HG03565 (cell line): Measurements from ENCODE around the gene CDHR1.

Experiments used
- ATAC-seq: cut with Tn5 transposase; IDR thresholded peaks from one replicate; pipeline ENCODE4 v1.9.1; 2021; ENCODE audit warnings: mild to moderate bottlenecking, moderate library complexity; ENCODE audit not compliant: unreplicated experiment

The CDHR1 gene

DNA sequence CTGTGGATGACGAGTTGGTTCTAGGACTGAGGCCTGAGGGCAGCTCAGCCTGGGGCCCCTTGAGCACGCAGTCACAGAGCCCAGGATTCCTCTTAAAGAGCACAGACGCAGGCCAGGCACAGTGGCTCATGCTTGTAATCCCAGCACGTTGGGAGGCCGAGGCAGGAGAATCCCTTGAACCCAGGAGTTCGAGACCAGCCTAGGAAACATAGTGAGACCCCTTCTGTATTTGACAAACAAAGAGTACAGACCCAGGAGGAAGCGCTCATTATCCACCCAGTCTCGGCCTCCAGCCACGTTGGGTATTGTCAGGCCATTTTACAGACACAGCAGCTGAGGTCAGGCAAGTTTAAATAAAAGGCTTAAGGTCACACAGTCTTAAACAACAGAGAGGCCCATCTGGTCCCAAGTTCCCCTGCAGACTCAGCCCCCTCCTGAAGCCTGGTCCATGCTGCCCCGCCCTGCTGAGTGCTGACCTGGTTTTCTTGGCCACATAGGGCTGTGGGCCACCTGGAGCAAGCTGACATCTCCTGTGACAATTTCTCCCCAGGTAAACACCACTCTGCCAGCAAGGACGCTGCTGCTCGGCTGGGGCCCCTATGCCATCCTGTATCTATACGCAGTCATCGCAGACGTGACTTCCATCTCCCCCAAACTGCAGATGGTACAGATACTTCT is 63.1 kb downstream of the CDHR1 start:
- no peak for ATAC-seq

- no peak for ATAC-seq
Observed at GRCh38 chr10:84258034-84258695, 63.8 kb downstream of the CDHR1 start.

- no peak for ATAC-seq
Observed at GRCh38 chr10:84261236-84261915, 67.0 kb downstream of the CDHR1 start.

GRCh38 chr10:84262190-84262956 is 68.0 kb downstream of the CDHR1 start:
- ATAC-seq, result no peak

DNA sequence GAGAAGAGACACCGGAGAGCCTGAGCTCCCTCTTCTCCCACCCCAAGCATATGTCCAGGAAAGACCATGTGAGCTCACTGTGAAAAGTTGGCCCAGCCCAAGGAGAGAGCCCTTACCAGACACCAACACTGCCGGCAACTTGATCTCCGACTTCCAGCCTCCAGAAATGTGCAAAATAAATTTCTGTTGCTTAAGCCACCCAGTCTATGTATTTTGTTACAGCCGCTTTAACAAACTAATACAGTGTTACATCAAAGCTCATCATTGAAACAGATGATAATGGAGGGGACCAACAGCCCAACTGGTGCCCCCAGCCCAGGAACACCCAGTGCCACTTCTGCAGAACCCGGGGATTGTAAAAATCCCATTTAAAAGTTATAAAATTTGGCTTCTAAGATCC is 69.4 kb downstream of the CDHR1 start:
- no peak for ATAC-seq

GRCh38 chr10:84264611-84265141 is 70.3 kb downstream of the CDHR1 start:
- peak; percentile 91 for ATAC-seq

DNA sequence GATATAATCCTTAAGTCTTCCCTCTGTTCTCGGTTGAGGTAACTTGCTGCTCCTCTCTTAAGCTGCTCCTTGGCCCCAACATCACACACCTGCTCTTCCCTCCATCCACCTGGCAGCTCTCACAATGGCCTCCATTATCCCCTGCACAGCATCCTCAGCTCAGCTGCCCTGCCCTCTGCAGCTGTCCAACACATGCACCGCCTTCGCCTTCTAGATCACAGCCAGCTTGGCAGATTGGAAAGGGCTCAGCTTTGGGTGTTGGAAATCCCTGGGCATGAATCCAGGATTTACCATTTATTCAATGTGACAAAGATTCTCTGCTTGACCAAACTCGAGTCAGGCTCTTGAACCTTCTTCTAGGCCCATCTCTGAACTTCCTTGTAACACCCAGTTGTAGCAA is 71.1 kb downstream of the CDHR1 start:
- ATAC-seq, result no peak

DNA sequence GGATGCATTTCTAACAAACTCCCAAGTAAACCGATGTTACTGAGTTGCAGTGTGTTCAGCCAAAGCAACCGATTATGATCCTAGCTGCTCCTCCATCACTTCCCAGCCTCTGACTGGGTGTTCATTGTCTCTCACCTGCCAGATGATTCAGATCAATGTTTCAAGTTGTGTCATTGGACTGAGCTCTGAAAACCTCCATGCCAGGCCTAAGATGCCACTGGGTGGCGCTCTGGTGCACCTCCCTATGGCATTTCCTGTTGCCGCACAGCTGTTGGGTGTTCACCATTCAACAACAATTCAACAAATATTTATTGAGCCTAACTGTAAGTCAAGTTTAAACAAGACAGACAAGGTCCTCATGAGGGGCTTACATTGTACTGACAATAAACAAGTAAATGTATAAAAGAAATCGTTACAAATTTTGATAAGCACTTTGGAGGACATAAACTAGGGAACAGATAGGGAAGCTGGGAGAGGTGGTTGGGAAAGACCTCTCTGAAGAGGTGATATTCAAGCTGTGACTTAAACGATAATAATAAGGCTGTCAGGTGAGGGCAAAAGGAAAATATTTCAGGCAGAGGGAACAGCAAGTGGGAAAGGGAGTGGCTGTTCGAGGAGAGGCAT is 73.3 kb downstream of the CDHR1 start:
- ATAC-seq, result peak; percentile 54

DNA sequence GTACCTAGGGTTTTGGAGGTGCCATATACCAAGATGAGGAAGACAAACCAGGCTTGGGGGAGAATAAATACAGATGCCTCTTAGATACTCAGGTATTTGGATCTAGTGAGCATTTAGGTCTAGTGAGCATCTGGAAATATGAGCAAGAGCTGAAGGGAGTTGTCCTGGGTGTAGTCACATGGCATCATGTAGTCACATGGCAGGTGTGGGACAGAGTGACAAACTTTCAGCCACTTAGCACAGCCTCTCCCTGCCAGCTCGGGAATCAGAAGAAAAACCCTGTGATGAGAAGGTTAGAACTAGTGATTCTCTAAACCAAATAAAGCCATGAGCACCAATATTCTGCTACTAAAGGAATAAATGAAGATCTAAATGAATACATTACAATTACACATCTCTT is 74.8 kb downstream of the CDHR1 start:
- no peak for ATAC-seq
